22Rv1 (cell line): Measurements from ENCODE around the gene SRCAP.

Experiments
- CTCF ChIP-seq: fragments of 450-650 bp; IDR thresholded peaks from 2 replicates; pipeline ENCODE4 v1.5.1; 2017; ENCODE audit warnings: mild to moderate bottlenecking
- ZFX ChIP-seq: fragments of 450-650 bp; IDR thresholded peaks from 2 replicates; pipeline ENCODE4 v1.6.1; 2017; ENCODE audit warnings: antibody characterized with exemption, borderline replicate concordance

- TF ChIP-seq CTCF (no peak), ZFX (no peak)
Observed at GRCh38 chr16:30655815-30656347, 43.1 kb upstream of the SRCAP start.
